Adrenal gland (tissue), 12 donors: Measurements from ENCODE around the gene LMCD1. TPM values are rescaled to one million over a fixed set of nuclear protein-coding genes. Genes with fewer than 3 reads are reported as not detected.
"Not testable (repeated sequence)": the region's sequence is repeated elsewhere in the genome, so short reads cannot be mapped to it uniquely, and the experiment has no call there.

Experiments used
- DNase-seq, 7 donors: peaks; one replicate each; pipeline ENCODE4 v3.0.0-alpha.2; 2019 to 2020
- H3K27ac ChIP-seq, 5 donors: fragments of 200-600 bp; sonication (generic) in 4 of 5; 1 replicate in 3 of 5; 2 replicates in 2 of 5; pipeline versions ENCODE4 v1.5.1 to v1.8.0; 2016 to 2020; ENCODE audit warnings: mild to moderate bottlenecking in 1 of 5
- H3K27me3 ChIP-seq: fragments of 200-600 bp; 2 replicates; pipeline ENCODE4 v1.8.0; 2021
- H3K36me3 ChIP-seq, 2 donors: fragments of 200-600 bp; replicated peaks in 1 of 2; 1 replicate in 1 of 2; 2 replicates in 1 of 2; pipeline versions ENCODE4 v1.5.1 to v1.8.0; 2018 to 2022
- H3K4me1 ChIP-seq, 2 donors: fragments of 200-600 bp; replicated peaks in 1 of 2; 1 replicate in 1 of 2; 2 replicates in 1 of 2; pipeline versions ENCODE4 v1.5.1 to v1.8.0; 2018 to 2021
- H3K4me3 ChIP-seq, 4 donors: fragments of 200-600 bp; sonication (generic) in 3 of 4; one replicate each; pipeline ENCODE4 v1.5.1; 2016 to 2018
- H3K9me3 ChIP-seq, 3 donors: fragments of 200-600 bp; sonication (generic) in 1 of 3; replicated peaks in 1 of 3; 1 replicate in 2 of 3; 2 replicates in 1 of 3; pipeline versions ENCODE4 v1.5.1 to v1.8.0; 2016 to 2021
- CTCF ChIP-seq, 6 experiments: fragments of 450-650 bp in 4 of 6; fragments of 200-600 bp in 2 of 6; sonication (generic) in 1 of 6; IDR thresholded peaks; 1 replicate in 5 of 6; 2 replicates in 1 of 6; pipeline versions ENCODE4 v1.5.1 to v1.8.0; 2016 to 2021; ENCODE audit warnings: antibody characterized with exemption in 6 of 6, mild to moderate bottlenecking in 2 of 6, moderate library complexity in 1 of 6
- POLR2A ChIP-seq, 2 donors: fragments of 450-650 bp; IDR thresholded peaks; one replicate each; pipeline ENCODE4 v1.6.1; 2017; ENCODE audit warnings: antibody characterized with exemption in 2 of 2, mild to moderate bottlenecking in 2 of 2, moderate library complexity in 1 of 2
- WGBS, 4 donors: extraction: QIAGEN DNeasy Blood & Tissue Kit in 2 of 4; methylation state at CpG; one replicate each; pipeline versions ENCODE4 v1.1.5 to v1.1.7; 2013 to 2017; 5-methylcytosine and 5-hydroxymethylcytosine counted together
- intact Hi-C, 2 donors: fragments of 100-400 bp; cut with DNase I; formaldehyde crosslinking; loops; one replicate each; pipeline versions ENCODE4 v1.14.1 to v1.15.0; 2022 to 2023
- polyA plus RNA-seq, 3 donors: library from polyadenylated mRNA; stranded (reverse); fragments of 200-250 nt in 2 of 3; fragments of 350-450 nt in 1 of 3; fragmentation: Illumina TruSeq in 1 of 3; extraction: RNeasy Lipid Tissue Mini Kit (QIAGEN cat#74804) in 1 of 3; gene quantifications; one replicate each; pipeline ENCODE4 v1.2.3, GENCODE V29; 2013 to 2014
- total RNA-seq, 9 donors: library from RNA; depleted of rRNA in 4 of 9; stranded (reverse); fragments of >200 nt in 4 of 9; fragments of 120-200 nt in 1 of 9; fragmentation: NEBNext Ultra II Directional in 1 of 9; extraction: Animal tissue kit (Norgen Biotek cat#: 25700) in 1 of 9; gene quantifications; one replicate each; pipeline versions ENCODE4 v1.1.0 to v1.2.4, GENCODE V29; 2013 to 2023
- donor health status: healthy with polysubstance abuse.
- donor health status: Bipolar disorder and iron deficiency.
- donor health status: DM: yes; HTN: yes; CAD: no.
- donor health status: DM: no; HTN: no; CAD: no.
- donor health status: DM: no; HTN: no; CAD: no.
- donor health status: DM: yes; HTN: yes; CAD: no.

Gene LMCD1
- total and polyA plus RNA-seq, 12 donors = 4.8 to 26.5 (median 16.1) TPM

DNA sequence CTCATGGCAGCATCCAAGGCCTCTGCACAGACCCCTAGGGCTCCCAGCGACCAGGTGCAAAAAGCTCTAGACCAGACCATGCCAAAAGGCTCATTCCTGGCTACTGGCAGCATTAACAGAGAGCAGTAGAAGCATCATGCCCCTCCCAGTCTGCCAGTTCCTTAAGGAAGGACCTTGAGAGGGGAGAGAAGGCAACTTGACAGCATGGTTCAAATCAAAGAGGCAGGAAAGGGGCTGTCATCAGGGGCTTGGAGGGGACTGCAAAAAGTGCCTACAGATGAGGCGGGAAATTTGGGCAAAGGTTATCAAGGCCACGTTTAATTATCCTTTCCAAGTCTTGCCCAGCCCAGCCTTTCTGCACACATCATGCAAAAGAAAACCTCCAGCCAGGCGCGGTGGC, 78.3 kb downstream of the LMCD1 start:
- H3K36me3 ChIP-seq = no peaks in the 10 kb centered on the region
- no peaks in the 10 kb centered on the region for H3K27me3 ChIP-seq
- TF ChIP-seq CTCF (IDR thresholded peaks at IDR 0.05) (no peak), POLR2A (IDR thresholded peaks at IDR 0.05) (no peak)
- no peak overlapping the region for H3K27ac ChIP-seq
- intact Hi-C loops = no loop called here
- peaks cover 0 to 9% of the 10 kb centered on the region in 2 donors for H3K4me1 ChIP-seq
- DNase-seq = no peak
- WGBS, 4 donors = 76 to 86% (median 83%) methylated on average over 5 of the region's 5 CpGs
- no peaks in the 10 kb centered on the region for H3K9me3 ChIP-seq
- no peak overlapping the region for H3K4me3 ChIP-seq

DNA sequence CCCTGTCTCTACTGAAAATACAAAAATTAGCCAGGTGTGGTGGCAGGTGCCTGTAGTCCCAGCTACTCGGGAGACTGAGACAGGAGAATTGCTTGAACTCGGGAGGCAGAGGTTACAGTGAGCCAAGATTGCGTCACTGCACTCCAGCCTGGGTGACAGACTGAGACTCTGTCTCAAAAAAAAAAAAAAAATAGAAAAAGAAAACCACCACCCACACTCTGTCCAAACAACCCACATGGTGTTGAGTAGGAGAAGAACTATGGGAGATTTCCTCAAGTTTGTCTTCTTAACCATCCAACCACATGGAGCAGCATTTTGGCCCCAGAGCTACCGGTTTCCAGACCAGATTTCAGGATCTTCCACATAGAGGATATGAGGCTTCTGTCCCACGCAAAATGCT, 78.8 kb downstream of the LMCD1 start:
- intact Hi-C loops, DNase-seq, H3K27me3 ChIP-seq, H3K36me3 ChIP-seq, H3K4me3 ChIP-seq, H3K4me1 ChIP-seq, H3K9me3 ChIP-seq, H3K27ac ChIP-seq: not testable (repeated sequence)
- WGBS, 4 donors = 56 to 75% (median 64%) methylated on average over 5 of the region's 5 CpGs

- WGBS, 4 donors = 76 to 87% (median 81%) methylated on average over 3 of the region's 3 CpGs
- H3K4me1 ChIP-seq = no peaks in the 10 kb centered on the region
These were observed 79.8 kb downstream of the LMCD1 start for GRCh38 chr3:8581373-8581772.

DNA sequence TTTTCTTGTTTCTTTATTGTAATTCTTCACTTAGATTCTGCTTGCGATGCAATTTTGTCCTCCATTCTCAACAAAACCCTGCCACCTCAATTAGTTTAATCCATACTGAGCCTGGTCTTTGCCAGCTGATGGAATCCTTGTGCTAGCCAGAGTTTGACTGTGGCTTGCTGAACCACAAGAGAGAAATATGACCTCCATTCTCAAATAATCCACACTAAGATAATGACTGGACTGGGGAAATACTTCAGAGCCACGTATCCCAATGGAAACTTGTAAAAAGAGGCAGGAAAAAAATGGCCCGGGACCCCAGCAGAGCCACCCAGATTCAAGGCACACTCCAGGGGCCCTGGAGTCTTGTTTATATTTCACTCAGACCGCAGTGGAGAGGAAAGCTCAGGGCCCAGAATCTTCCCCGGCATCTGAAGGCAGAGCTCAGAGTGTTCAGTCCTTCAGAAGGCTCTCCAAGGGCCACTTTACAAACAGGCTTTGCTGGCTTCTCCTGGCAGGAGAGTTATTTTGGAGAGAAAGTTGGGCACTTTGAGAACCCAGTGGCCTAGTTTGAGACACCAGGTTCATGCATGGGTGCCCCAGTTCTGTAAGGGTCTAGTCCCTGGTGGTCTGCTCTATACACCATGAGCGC, 80.3 kb downstream of the LMCD1 start:
- peak in 1 of 7 donors; percentile 11 for DNase-seq
- H3K4me3 ChIP-seq = no peak overlapping the region
- no peaks in the 10 kb centered on the region for H3K9me3 ChIP-seq
- no peak overlapping the region for H3K27ac ChIP-seq
- intact Hi-C loops = no loop called here
- TF ChIP-seq CTCF (IDR thresholded peaks at IDR 0.05) = no peak
- TF ChIP-seq POLR2A (IDR thresholded peaks at IDR 0.05) = no peak
- WGBS, 4 donors = 85 to 99% (median 95%) methylated on average over 6 of the region's 6 CpGs
- no peaks in the 10 kb centered on the region for H3K4me1 ChIP-seq
- H3K36me3 ChIP-seq = no peaks in the 10 kb centered on the region
- H3K27me3 ChIP-seq = no peaks in the 10 kb centered on the region

More at GRCh38 chr3:8581373-8581772, 79.8 kb downstream of the LMCD1 start:
- Histone ChIP-seq H3K9me3 (no peaks in the 10 kb centered on the region), H3K36me3 (no peaks in the 10 kb centered on the region), H3K27ac (no peak overlapping the region), H3K4me3 (no peak overlapping the region), H3K27me3 (no peaks in the 10 kb centered on the region)
- TF ChIP-seq CTCF (IDR thresholded peaks at IDR 0.05) = no peak
- no peak for TF ChIP-seq POLR2A (IDR thresholded peaks at IDR 0.05)
- DNase-seq = no peak
- intact Hi-C loops = no loop called here

DNA sequence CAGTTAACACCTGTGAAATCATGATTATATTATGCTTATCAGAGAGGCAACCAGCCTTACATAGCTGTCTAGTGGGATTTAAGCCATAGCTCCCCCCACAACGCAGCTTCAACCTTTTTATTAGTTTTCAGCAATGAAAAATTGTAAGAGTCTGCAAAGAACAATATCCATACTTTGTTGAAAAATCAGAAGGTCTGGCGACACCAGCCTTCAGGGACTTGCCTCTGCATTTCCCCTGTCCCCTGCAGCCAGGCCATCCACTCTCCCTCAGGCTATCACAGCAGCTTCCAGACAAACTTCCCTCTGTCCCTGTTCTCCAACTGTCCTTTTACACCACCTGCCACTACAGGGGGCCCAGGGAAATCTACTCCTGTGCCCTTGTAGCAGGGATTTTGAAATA, 83.0 kb downstream of the LMCD1 start:
- no peak for TF ChIP-seq CTCF (IDR thresholded peaks at IDR 0.05)
- TF ChIP-seq POLR2A (IDR thresholded peaks at IDR 0.05) = no peak
- peak in 1 of 7 donors; percentile 15 for DNase-seq
- no peaks in the 10 kb centered on the region for H3K4me1 ChIP-seq
- H3K9me3 ChIP-seq = no peaks in the 10 kb centered on the region
- H3K27ac ChIP-seq = no peak overlapping the region
- WGBS, 4 donors = 83 to 88% (median 87%) methylated on average over 2 of the region's 2 CpGs
- H3K27me3 ChIP-seq = no peaks in the 10 kb centered on the region
- no peak overlapping the region for H3K4me3 ChIP-seq
- intact Hi-C loops = no loop called here
- no peaks in the 10 kb centered on the region for H3K36me3 ChIP-seq
